Measurements from ENCODE around the gene NAA40.

NAA40 gene

DNA sequence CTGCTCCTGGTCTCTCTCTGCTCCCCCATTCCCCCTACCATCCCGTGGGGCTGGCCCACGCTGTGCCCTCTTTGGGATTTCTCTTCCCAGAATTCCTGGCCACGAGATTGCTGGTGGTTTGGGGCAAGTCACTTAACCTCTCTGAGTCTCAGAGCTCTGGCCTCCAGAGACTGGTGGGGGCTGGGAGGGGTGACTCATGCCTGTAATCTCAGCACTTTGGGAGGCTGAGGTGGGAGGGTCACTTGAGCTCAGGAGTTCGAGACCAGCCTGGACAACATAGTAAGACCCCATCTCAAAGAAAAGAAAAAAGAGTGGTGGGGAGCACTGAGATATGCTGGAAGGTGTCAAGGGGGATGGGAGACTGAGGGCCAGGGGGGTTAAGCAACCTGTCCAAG lies 65.8 kb downstream of the NAA40 start:
- Histone ChIP-seq H3K4me1 (ENCODE audit: control insufficient read depth, insufficient read depth, low read length) (peaks cover 15% of the 10 kb centered on the region), H3K27me3 (replicated peaks; ENCODE audit: control insufficient read depth, insufficient read depth, low read length) (peaks cover 7% of the 10 kb centered on the region), H3K9me3 (ENCODE audit: control insufficient read depth, low read length) (no peaks in the 10 kb centered on the region), H3K36me3 (ENCODE audit: control insufficient read depth, insufficient read depth, low read length, severe bottlenecking) (no peaks in the 10 kb centered on the region), H3K4me3 (ENCODE audit: low read length) (no peak overlapping the region), H3K9ac (ENCODE audit: low read length) (no peak overlapping the region)
- no peak for DNase-seq (ENCODE audit: low read depth)

DNA sequence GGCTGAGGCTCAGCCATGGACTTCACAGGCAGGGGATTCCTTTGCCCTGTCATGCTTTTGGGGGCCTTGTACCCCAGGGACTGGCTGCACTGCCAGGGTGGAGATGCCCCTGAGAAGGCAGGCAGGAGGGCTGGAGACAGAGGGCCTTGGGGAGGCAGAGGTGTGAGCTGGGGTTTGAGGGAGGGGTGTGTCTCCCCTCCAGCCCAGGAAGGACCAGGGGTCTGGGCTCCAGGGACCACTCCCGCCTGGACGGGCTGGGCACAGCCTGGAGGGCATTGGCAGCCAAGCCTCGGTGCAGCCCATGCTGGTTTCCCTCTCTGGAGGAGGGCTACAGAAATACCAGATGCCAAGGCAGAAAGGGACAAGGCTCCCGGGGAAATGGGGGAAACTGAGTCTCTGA lies 66.9 kb downstream of the NAA40 start:
- no peak for DNase-seq (ENCODE audit: low read depth)
- peaks cover 7% of the 10 kb centered on the region for H3K27me3 ChIP-seq (replicated peaks; ENCODE audit: control insufficient read depth, insufficient read depth, low read length)
- no peaks in the 10 kb centered on the region for H3K36me3 ChIP-seq (ENCODE audit: control insufficient read depth, insufficient read depth, low read length, severe bottlenecking)
- H3K4me3 ChIP-seq (ENCODE audit: low read length): no peak overlapping the region
- no peak overlapping the region for H3K9ac ChIP-seq (ENCODE audit: low read length)
- H3K9me3 ChIP-seq (ENCODE audit: control insufficient read depth, low read length): no peaks in the 10 kb centered on the region
- H3K4me1 ChIP-seq (ENCODE audit: control insufficient read depth, insufficient read depth, low read length): peaks cover 12% of the 10 kb centered on the region

- Histone ChIP-seq H3K9me3 (ENCODE audit: control insufficient read depth, low read length) (no peaks in the 10 kb centered on the region), H3K4me1 (ENCODE audit: control insufficient read depth, insufficient read depth, low read length) (peaks cover 12% of the 10 kb centered on the region), H3K4me3 (ENCODE audit: low read length) (no peak overlapping the region), H3K36me3 (ENCODE audit: control insufficient read depth, insufficient read depth, low read length, severe bottlenecking) (no peaks in the 10 kb centered on the region), H3K9ac (ENCODE audit: low read length) (no peak overlapping the region), H3K27me3 (replicated peaks; ENCODE audit: control insufficient read depth, insufficient read depth, low read length) (peaks cover 2% of the 10 kb centered on the region)
- DNase-seq (ENCODE audit: low read depth): no peak
Observed at GRCh38 chr11:64006398-64006797, 67.6 kb downstream of the NAA40 start.

Measured in adipocyte (in vitro differentiated cells).